HEK293 (cell line): ENCODE measurements around the gene VGLL3.
"Not testable (repeated sequence)": the region's sequence is repeated elsewhere in the genome, so short reads cannot be mapped to it uniquely, and the experiment has no call there.

ENCODE experiments used
- CTCF ChIP-seq: fragments of 450-650 bp; formaldehyde crosslinking; IDR thresholded peaks from 2 replicates; pipeline ENCODE4 v1.5.1; 2016; ENCODE audit warnings: missing biosample characterization, missing genetic modification characterization
- PBX3 ChIP-seq: sonication (generic); formaldehyde crosslinking; IDR thresholded peaks from 2 replicates; pipeline ENCODE4 v1.8.1; 2022; ENCODE audit warnings: mild to moderate bottlenecking, moderate library complexity, missing genetic modification reagents
- PRDM6 ChIP-seq: fragments of 450-650 bp; formaldehyde crosslinking; IDR thresholded peaks from 2 replicates; pipeline ENCODE4 v1.5.1; 2017; ENCODE audit warnings: missing biosample characterization, missing genetic modification characterization
- REST ChIP-seq: fragments of 450-650 bp; formaldehyde crosslinking; IDR thresholded peaks from 2 replicates; pipeline ENCODE4 v1.5.1; 2016; ENCODE audit warnings: missing biosample characterization, missing genetic modification characterization
- TCF7L2 ChIP-seq: IDR thresholded peaks from 2 replicates; pipeline ENCODE4 v1.6.1; 2011; ENCODE audit warnings: low read depth, mild to moderate bottlenecking, inconsistent platforms, low read length, moderate library complexity, borderline replicate concordance
- TRIM28 ChIP-seq: IDR thresholded peaks from 2 replicates; pipeline ENCODE4 v1.6.1; 2011; ENCODE audit warnings: low read length, control low read depth, borderline replicate concordance
- ZBTB1 ChIP-seq: fragments of 450-650 bp; formaldehyde crosslinking; IDR thresholded peaks from 2 replicates; pipeline ENCODE4 v1.5.1; 2016; ENCODE audit warnings: missing biosample characterization, missing genetic modification characterization
- ZBTB10 ChIP-seq: fragments of 450-650 bp; formaldehyde crosslinking; IDR thresholded peaks from 2 replicates; pipeline ENCODE4 v1.5.1; 2016; ENCODE audit warnings: missing biosample characterization, missing genetic modification characterization
- ZNF23 ChIP-seq: fragments of 450-650 bp; formaldehyde crosslinking; IDR thresholded peaks from 2 replicates; pipeline ENCODE4 v1.5.1; 2016; ENCODE audit warnings: missing biosample characterization, missing genetic modification characterization, borderline replicate concordance
- ZNF624 ChIP-seq: fragments of 450-650 bp; formaldehyde crosslinking; IDR thresholded peaks from 2 replicates; pipeline ENCODE4 v1.5.1; 2017; ENCODE audit warnings: missing biosample characterization, missing genetic modification characterization
- ZNF777 ChIP-seq: fragments of 450-650 bp; formaldehyde crosslinking; IDR thresholded peaks from 2 replicates; pipeline ENCODE4 v1.5.1; 2017; ENCODE audit warnings: missing biosample characterization, missing genetic modification characterization, borderline replicate concordance

- TF ChIP-seq CTCF; TRIM28; ZNF23 (tag by site-specific recombination); REST (tag by site-specific recombination); ZNF777 (tag by site-specific recombination); ZBTB10 (tag by site-specific recombination); PRDM6 (tag by site-specific recombination); ZBTB1 (tag by site-specific recombination); PBX3 (CRISPR knock-in tag); TCF7L2; ZNF624 (tag by site-specific recombination): not testable (repeated sequence)
Observed at GRCh38 chr3:87017370-87017769, 26.4 kb upstream of the VGLL3 start.
